ENCODE measurements around the gene ANKIB1. TPM values are rescaled to one million over a fixed set of nuclear protein-coding genes. Genes with fewer than 3 reads are reported as not detected.

The ANKIB1 gene
- total and polyA plus RNA-seq, 9 of the 15 experiments (the other 6 are each of a cell fraction or from before 2014, with no cell fraction given) = 5.9 to 25.2 (median 16.1) TPM

GRCh38 chr7:92421676-92422435 lies 176.1 kb downstream of the ANKIB1 start:
- ATAC-seq (no peak), FAIRE-seq (no peak), DNase-seq (ENCODE audit: extremely low read depth in 1 of 4, low spot score in 3 of 4) (peak in 3 of 4 experiments; percentile 26 to 59 (median 33))
- no TSS peak for BruUV-seq (replicated peaks)
- no peaks in the 10 kb centered on the region; the same call in 2 of the 3 replicates for H3K36me3 ChIP-seq (ENCODE audit: control insufficient read depth, insufficient read depth, low read length)
- H2AFZ ChIP-seq (ENCODE audit: low read depth, low read length) = peak overlapping the region; percentile 41
- in situ Hi-C loops (cut with MboI) = loop anchor here (10.0 kb wide), 1 partner anchor 587 kb away; no protein-coding TSS in a partner anchor
- H3K27ac ChIP-seq (ENCODE audit: extremely low read depth, low read depth, low read length) = no peak overlapping the region
- CTCF ChIA-PET (ENCODE audit: low intra/inter-chr PET ratio) = no interaction called here
- no peaks in the 10 kb centered on the region for H3K79me2 ChIP-seq (ENCODE audit: control insufficient read depth, insufficient read depth, low read length)
- H3K4me2 ChIP-seq (ENCODE audit: insufficient read depth, low read length) = no peak overlapping the region
- H3K4me3 ChIP-seq = no peak overlapping the region
- POLR2A ChIA-PET = interaction anchor here (0.9 kb wide), 1 partner anchor 8 kb away, joined by 8 read pairs; no protein-coding TSS in a partner anchor
- H3K9me3 ChIP-seq (replicated peaks; ENCODE audit: control insufficient read depth, insufficient read depth, low read depth, low read length) = no peaks in the 10 kb centered on the region
- 25% methylated on average over 5 of the region's 5 CpGs for WGBS (ENCODE audit: insufficient coverage, low coverage, missing lambda C conversion rate)
- no peaks in the 10 kb centered on the region for H3K9me1 ChIP-seq (ENCODE audit: control insufficient read depth, insufficient read depth, low read length)
- no peaks in the 10 kb centered on the region for H4K20me1 ChIP-seq (replicated peaks; ENCODE audit: control insufficient read depth, insufficient read depth, low read length)
- intact Hi-C loops (cut with micrococcal nuclease) = loop anchor here (5.0 to 10.0 kb wide), 2 partner anchors 290 to 633 kb away; partner anchors contain the start of gene CYP51A1
- H3K9ac ChIP-seq (ENCODE audit: insufficient read depth in 1 of 2, low read depth in 2 of 2, low read length in 2 of 2) = no peak overlapping the region
- peaks cover 14 to 20% of the 10 kb centered on the region in 2 experiments for H3K4me1 ChIP-seq (replicated peaks in 1 of 2; ENCODE audit: control insufficient read depth in 2 of 2, insufficient read depth in 2 of 2, low read length in 2 of 2)
- no peaks in the 10 kb centered on the region for H3K27me3 ChIP-seq (ENCODE audit: control insufficient read depth in 2 of 2, insufficient read depth in 2 of 2, low read length in 2 of 2)
- TF ChIP-seq YY1 (IDR thresholded peaks at IDR 0.05; ENCODE audit: borderline replicate concordance in 1 of 3, control insufficient read depth in 1 of 3, extremely low read depth in 1 of 3, insufficient read depth in 3 of 3, insufficient read length in 1 of 3, insufficient replicate concordance in 2 of 3, low read depth in 1 of 3, low read length in 2 of 3) = no peak
- TF ChIP-seq THAP7 (CRISPR knock-in tag; IDR thresholded peaks at IDR 0.05) = no peak
- no peak for TF ChIP-seq HMBOX1 (IDR thresholded peaks at IDR 0.05)
- TF ChIP-seq NFIX (CRISPR knock-in tag; IDR thresholded peaks at IDR 0.05; ENCODE audit: low read depth) = peak; percentile 62
- TF ChIP-seq MEIS2 (IDR thresholded peaks at IDR 0.05; ENCODE audit: partially characterized antibody) = peak; percentile 22
- TF ChIP-seq CHD7 (IDR thresholded peaks at IDR 0.05; ENCODE audit: low read depth, low read length) = no peak

All from K562 (cell line).